GM12878 (cell line): ENCODE data around the gene SCAF8. TPM values are rescaled to one million over a fixed set of nuclear protein-coding genes. Genes with fewer than 3 reads are reported as not detected.

ENCODE experiments used
- ATAC-seq: fragments of 200-7000 bp; cut with Tn5 transposase; 3 replicates; pipeline ENCODE4 v1.9.1; 2020; ENCODE audit warnings: mild to moderate bottlenecking, moderate library complexity
- BruUV-seq: library from RNA; stranded (reverse); fragments of 400-500 nt; replicated peaks from 2 replicates; lab custom pipeline; 2021; lab: Mats Ljungman, UMichigan
- CTCF ChIA-PET: fragments of 300-600 bp; sonication (Branson Sonifier 250); formaldehyde crosslinking; extraction: SDS; loops from one replicate; lab custom pipeline; 2021; ENCODE audit warnings: inconsistent platforms; lab: Yijun Ruan, JAX
- POLR2A ChIA-PET: fragments of 350-600 bp; formaldehyde crosslinking; extraction: SDS; loops from one replicate; lab custom pipeline; 2021; ENCODE audit warnings: inconsistent platforms; lab: Charles Lee
- RAD21 ChIA-PET: fragments of 300-600 bp; sonication (Branson Sonifier 250); formaldehyde crosslinking; loops from one replicate; lab custom pipeline; 2023; ENCODE audit warnings: antibody characterized with exemption; ENCODE audit not compliant: unreplicated experiment; lab: Charles Lee
- SMC1A ChIA-PET: fragments of 300-600 bp; sonication (Branson Sonifier 250); formaldehyde crosslinking; loops from one replicate; lab custom pipeline; 2023; ENCODE audit not compliant: unreplicated experiment, uncharacterized antibody; lab: Charles Lee
- DNase-seq: peaks from one replicate; pipeline ENCODE4 v3.0.0-alpha.2; 2011; ENCODE audit warnings: low read depth, low spot score
- FAIRE-seq: peaks from 3 replicates; lab custom pipeline; 2011; peaks lifted over from hg19 to GRCh38; lab: Jason Lieb, UNC
- H2AFZ ChIP-seq: 2 replicates; pipeline ENCODE4 v1.6.0; 2011; ENCODE audit warnings: low read depth, low read length, control low read depth; ENCODE audit not compliant: control insufficient read depth
- H3K27ac ChIP-seq: 2 replicates; pipeline ENCODE4 v1.5.1; 2011; ENCODE audit warnings: control low read depth; ENCODE audit not compliant: control insufficient read depth, insufficient read depth
- H3K27me3 ChIP-seq, 2 experiments: replicated peaks in 1 of 2; 2 replicates each; pipeline versions ENCODE4 v1.6.0 to v1.6.1; 2011; ENCODE audit warnings: low read length in 1 of 2; ENCODE audit not compliant: control insufficient read depth in 2 of 2, insufficient read depth in 2 of 2
- H3K36me3 ChIP-seq, 2 experiments: 2 replicates each; pipeline ENCODE4 v1.5.1; 2011; ENCODE audit warnings: low read length in 1 of 2; ENCODE audit not compliant: control insufficient read depth in 2 of 2, insufficient read depth in 2 of 2
- H3K4me1 ChIP-seq: 2 replicates; pipeline ENCODE4 v1.6.1; 2011; ENCODE audit warnings: mild to moderate bottlenecking, low read length, moderate library complexity, mixed read lengths; ENCODE audit not compliant: control insufficient read depth, insufficient read depth
- H3K4me2 ChIP-seq: 2 replicates; pipeline ENCODE4 v1.6.0; 2011; ENCODE audit warnings: control low read depth; ENCODE audit not compliant: control insufficient read depth, insufficient read depth
- H3K4me3 ChIP-seq: fragments of 200-600 bp; sonication (generic); 2 replicates; pipeline ENCODE4 v1.5.1; 2016
- H3K79me2 ChIP-seq: 2 replicates; pipeline ENCODE4 v1.6.0; 2011; ENCODE audit warnings: low read length; ENCODE audit not compliant: control insufficient read depth, insufficient read depth
- H3K9ac ChIP-seq: 2 replicates; pipeline ENCODE4 v1.8.0; 2011; ENCODE audit warnings: low read length, control low read depth, mixed read lengths; ENCODE audit not compliant: control insufficient read depth, insufficient read depth
- H3K9me3 ChIP-seq: replicated peaks from 3 replicates; pipeline ENCODE4 v1.5.1; 2011; ENCODE audit warnings: mild to moderate bottlenecking, low read length; ENCODE audit not compliant: control insufficient read depth, insufficient read depth
- H4K20me1 ChIP-seq: 2 replicates; pipeline ENCODE4 v1.6.0; 2011; ENCODE audit not compliant: control insufficient read depth, insufficient read depth
- CEBPB ChIP-seq, 2 experiments: fragments of 150-350 bp in 1 of 2; IDR thresholded peaks; 2 replicates each; pipeline ENCODE4 v1.6.1; 2012 to 2014; ENCODE audit warnings: low read depth in 2 of 2, low read length in 2 of 2, borderline replicate concordance in 1 of 2, inconsistent platforms in 1 of 2
- EP300 ChIP-seq, 2 experiments: fragments of 150-350 bp in 1 of 2; IDR thresholded peaks; 2 replicates each; pipeline ENCODE4 v1.6.1; 2011 to 2012; ENCODE audit warnings: low read depth in 2 of 2, low read length in 2 of 2, borderline replicate concordance in 1 of 2, improper control_type of control experiment in 1 of 2, inconsistent platforms in 1 of 2; ENCODE audit not compliant: control insufficient read depth in 1 of 2
- FOXM1 ChIP-seq: IDR thresholded peaks from 2 replicates; pipeline ENCODE4 v1.6.1; 2012; ENCODE audit warnings: low read depth, mild to moderate bottlenecking, inconsistent platforms, low read length, moderate library complexity
- LARP7 ChIP-seq: fragments of 450-650 bp; IDR thresholded peaks from 2 replicates; pipeline ENCODE4 v1.6.1; 2017; ENCODE audit warnings: mild to moderate bottlenecking
- NR2C2 ChIP-seq: IDR thresholded peaks from 2 replicates; pipeline ENCODE4 v1.6.1; 2011; ENCODE audit warnings: borderline replicate concordance, low read depth; ENCODE audit not compliant: control insufficient read depth, insufficient read length
- POLR2AphosphoS2 ChIP-seq: IDR thresholded peaks from 2 replicates; pipeline ENCODE4 v1.6.1; 2011; ENCODE audit warnings: low read depth, mild to moderate bottlenecking, low read length, improper control_type of control experiment, moderate library complexity
- POLR2AphosphoS5 ChIP-seq: IDR thresholded peaks from 2 replicates; pipeline ENCODE4 v1.6.1; 2011; ENCODE audit warnings: mild to moderate bottlenecking, low read length, inconsistent platforms
- TAF1 ChIP-seq: IDR thresholded peaks from 2 replicates; pipeline ENCODE4 v1.6.1; 2011; ENCODE audit warnings: mild to moderate bottlenecking, low read depth, low read length, borderline replicate concordance
- ZNF622 ChIP-seq: fragments of 450-650 bp; IDR thresholded peaks from 2 replicates; pipeline ENCODE4 v1.6.1; 2017; ENCODE audit warnings: mild to moderate bottlenecking, inconsistent platforms
- WGBS: methylation state at CpG from one replicate; pipeline ENCODE4 v1.1.6; 2016; ENCODE audit warnings: low lambda C conversion rate; ENCODE audit not compliant: insufficient replicate concordance, insufficient coverage; ENCODE audit errors: missing lambda C conversion rate; 5-methylcytosine and 5-hydroxymethylcytosine counted together
- in situ Hi-C: fragments of 300-500 bp; cut with MboI; formaldehyde crosslinking; loops from 9 replicates; pipeline ENCODE4 v1.14.3; 2018; ENCODE audit warnings: mixed read lengths
- intact Hi-C: fragments of 100-400 bp; cut with micrococcal nuclease; formaldehyde crosslinking; loops from one replicate; pipeline ENCODE4 v1.14.2; 2022; ENCODE audit not compliant: unreplicated experiment
- polyA plus RNA-seq, 11 experiments: library from polyadenylated mRNA; depleted of rRNA in 4 of 11; unstranded in 6 of 11; stranded (reverse) in 5 of 11; fragments of >200 nt; fragmentation: Nextera tagmentation in 4 of 11; fragmentation: Illumina TruSeq in 1 of 11; extraction: Ambion mirVana in 4 of 11; extraction: Trizol in 1 of 11; gene quantifications; 1 replicate in 1 of 11; 2 replicates in 10 of 11; pipeline versions ENCODE4 v1.2.1 to v1.2.3, GENCODE V29; 2011 to 2016; ENCODE audit warnings: inconsistent platforms in 2 of 11, missing spikeins in 2 of 11, low read depth in 1 of 11
- total RNA-seq, 4 experiments: library from RNA; depleted of rRNA in 3 of 4; stranded (reverse); fragments of >200 nt in 3 of 4; fragmentation: Illumina TruSeq in 1 of 4; extraction: Trizol in 1 of 4; gene quantifications; 2 replicates each; pipeline versions ENCODE4 v1.2.1 to v1.2.3, GENCODE V29; 2013 to 2021
- TF ChIP-seq, protein P1 (sequence below): IDR thresholded peaks from 2 replicates; pipeline ENCODE4 v1.6.1; 2012; ENCODE audit warnings: low read length, inconsistent platforms
- TF ChIP-seq, protein P2 (sequence below): fragments of 450-650 bp; IDR thresholded peaks from 2 replicates; pipeline ENCODE4 v1.6.1; 2016; ENCODE audit warnings: mild to moderate bottlenecking
- TF ChIP-seq, protein P3 (sequence below): fragments of 450-650 bp; IDR thresholded peaks from 2 replicates; pipeline ENCODE4 v1.6.1; 2017; ENCODE audit warnings: mild to moderate bottlenecking, low read depth, inconsistent platforms; ENCODE audit not compliant: poor library complexity, severe bottlenecking

The SCAF8 gene
- total and polyA plus RNA-seq, 10 of the 15 experiments (the other 5 are each of a cell fraction or from before 2014, with no cell fraction given): 8.1 to 28.8 (median 15.9) TPM

DNA sequence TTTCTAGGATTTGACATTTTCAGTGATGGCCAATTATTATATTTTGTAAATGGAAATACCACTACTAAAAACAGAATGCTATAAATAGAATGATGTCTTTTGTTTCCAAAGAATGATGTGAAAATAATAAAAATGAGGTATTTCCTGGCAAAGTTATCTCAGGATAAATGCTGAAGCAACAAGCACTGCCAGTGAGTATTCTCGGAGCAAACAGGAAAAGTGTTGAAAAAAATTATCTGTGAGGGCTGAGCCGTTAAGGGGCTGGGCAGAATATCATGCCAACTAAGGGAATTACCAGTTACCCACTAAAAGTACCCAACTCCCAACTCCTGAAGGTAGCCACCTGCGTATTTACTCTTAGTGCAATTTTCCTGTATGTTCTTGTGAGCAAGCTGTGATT lies 23.6 kb upstream of the SCAF8 start (continued):
- TF ChIP-seq, protein P1, sequence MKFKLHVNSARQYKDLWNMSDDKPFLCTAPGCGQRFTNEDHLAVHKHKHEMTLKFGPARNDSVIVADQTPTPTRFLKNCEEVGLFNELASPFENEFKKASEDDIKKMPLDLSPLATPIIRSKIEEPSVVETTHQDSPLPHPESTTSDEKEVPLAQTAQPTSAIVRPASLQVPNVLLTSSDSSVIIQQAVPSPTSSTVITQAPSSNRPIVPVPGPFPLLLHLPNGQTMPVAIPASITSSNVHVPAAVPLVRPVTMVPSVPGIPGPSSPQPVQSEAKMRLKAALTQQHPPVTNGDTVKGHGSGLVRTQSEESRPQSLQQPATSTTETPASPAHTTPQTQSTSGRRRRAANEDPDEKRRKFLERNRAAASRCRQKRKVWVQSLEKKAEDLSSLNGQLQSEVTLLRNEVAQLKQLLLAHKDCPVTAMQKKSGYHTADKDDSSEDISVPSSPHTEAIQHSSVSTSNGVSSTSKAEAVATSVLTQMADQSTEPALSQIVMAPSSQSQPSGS: no peak
- TF ChIP-seq LARP7 (no peak), ZNF622 (no peak), FOXM1 (no peak), EP300 (IDR thresholded peaks at IDR 0.05; ENCODE audit: borderline replicate concordance in 1 of 2, control insufficient read depth in 1 of 2, low read depth in 2 of 2, low read length in 2 of 2) (no peak), POLR2AphosphoS5 (no peak), TAF1 (no peak), POLR2AphosphoS2 (no peak), CEBPB (IDR thresholded peaks at IDR 0.05; ENCODE audit: borderline replicate concordance in 1 of 2, low read depth in 2 of 2, low read length in 2 of 2) (no peak)

DNA sequence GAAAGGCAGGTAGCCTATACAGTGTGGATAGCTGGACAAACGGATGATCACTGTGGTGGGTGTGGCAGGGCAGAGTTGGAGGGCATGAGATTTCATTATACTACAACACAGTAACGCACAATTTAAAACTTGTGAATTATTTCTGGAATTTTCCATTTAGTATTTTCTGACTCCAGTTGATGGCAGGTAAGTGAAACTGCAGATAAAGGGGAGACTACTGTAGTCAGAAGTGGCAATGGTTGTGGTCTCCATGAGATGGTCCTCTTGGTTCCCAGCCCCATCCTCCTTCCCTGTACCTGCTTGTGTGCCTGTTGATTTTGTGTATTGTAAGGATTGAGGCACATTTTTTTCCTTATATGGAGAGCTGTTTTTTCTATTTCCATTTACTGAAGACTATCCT lies 22.5 kb upstream of the SCAF8 start:
- in situ Hi-C loops: no loop called here
- H3K79me2 ChIP-seq: no peaks in the 10 kb centered on the region
- no peak overlapping the region for H2AFZ ChIP-seq
- ChIA-PET CTCF (no interaction called here), RAD21 (no interaction called here), SMC1A (no interaction called here), POLR2A (no interaction called here)
- no peaks in the 10 kb centered on the region for H4K20me1 ChIP-seq
- intact Hi-C loops: no loop called here
- no peaks in the 10 kb centered on the region for H3K27me3 ChIP-seq
- no peak overlapping the region for H3K27ac ChIP-seq
- no TSS peak for BruUV-seq
- H3K4me2 ChIP-seq: no peak overlapping the region
- no peaks in the 10 kb centered on the region for H3K36me3 ChIP-seq
- DNase-seq: no peak
- H3K4me1 ChIP-seq: no peaks in the 10 kb centered on the region; the same call in 1 of the 2 replicates
- WGBS: 42% methylated on average over 2 of the region's 2 CpGs
- no peaks in the 10 kb centered on the region for H3K9me3 ChIP-seq
- FAIRE-seq: no peak
- no peak overlapping the region for H3K4me3 ChIP-seq
- no peak for ATAC-seq
- no peak overlapping the region for H3K9ac ChIP-seq
- TF ChIP-seq, protein P2, sequence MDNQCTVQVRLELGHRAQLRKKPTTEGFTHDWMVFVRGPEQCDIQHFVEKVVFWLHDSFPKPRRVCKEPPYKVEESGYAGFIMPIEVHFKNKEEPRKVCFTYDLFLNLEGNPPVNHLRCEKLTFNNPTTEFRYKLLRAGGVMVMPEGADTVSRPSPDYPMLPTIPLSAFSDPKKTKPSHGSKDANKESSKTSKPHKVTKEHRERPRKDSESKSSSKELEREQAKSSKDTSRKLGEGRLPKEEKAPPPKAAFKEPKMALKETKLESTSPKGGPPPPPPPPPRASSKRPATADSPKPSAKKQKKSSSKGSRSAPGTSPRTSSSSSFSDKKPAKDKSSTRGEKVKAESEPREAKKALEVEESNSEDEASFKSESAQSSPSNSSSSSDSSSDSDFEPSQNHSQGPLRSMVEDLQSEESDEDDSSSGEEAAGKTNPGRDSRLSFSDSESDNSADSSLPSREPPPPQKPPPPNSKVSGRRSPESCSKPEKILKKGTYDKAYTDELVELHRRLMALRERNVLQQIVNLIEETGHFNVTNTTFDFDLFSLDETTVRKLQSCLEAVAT: no peak
- TF ChIP-seq, protein P3, sequence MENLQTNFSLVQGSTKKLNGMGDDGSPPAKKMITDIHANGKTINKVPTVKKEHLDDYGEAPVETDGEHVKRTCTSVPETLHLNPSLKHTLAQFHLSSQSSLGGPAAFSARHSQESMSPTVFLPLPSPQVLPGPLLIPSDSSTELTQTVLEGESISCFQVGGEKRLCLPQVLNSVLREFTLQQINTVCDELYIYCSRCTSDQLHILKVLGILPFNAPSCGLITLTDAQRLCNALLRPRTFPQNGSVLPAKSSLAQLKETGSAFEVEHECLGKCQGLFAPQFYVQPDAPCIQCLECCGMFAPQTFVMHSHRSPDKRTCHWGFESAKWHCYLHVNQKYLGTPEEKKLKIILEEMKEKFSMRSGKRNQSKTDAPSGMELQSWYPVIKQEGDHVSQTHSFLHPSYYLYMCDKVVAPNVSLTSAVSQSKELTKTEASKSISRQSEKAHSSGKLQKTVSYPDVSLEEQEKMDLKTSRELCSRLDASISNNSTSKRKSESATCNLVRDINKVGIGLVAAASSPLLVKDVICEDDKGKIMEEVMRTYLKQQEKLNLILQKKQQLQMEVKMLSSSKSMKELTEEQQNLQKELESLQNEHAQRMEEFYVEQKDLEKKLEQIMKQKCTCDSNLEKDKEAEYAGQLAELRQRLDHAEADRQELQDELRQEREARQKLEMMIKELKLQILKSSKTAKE: no peak
- no peak for TF ChIP-seq NR2C2
